Fibroblast of gingiva (primary cell): ENCODE data around the gene ZNF391.
"Not testable (repeated sequence)": the region's sequence is repeated elsewhere in the genome, so short reads cannot be mapped to it uniquely, and the experiment has no call there.

Source experiments
- DNase-seq: peaks from one replicate; pipeline ENCODE4 v3.0.0-alpha.2; 2011; ENCODE audit warnings: low read depth

Gene ZNF391

GRCh38 chr6:27422651-27423332, 34.2 kb downstream of the ZNF391 start:
- no peak for DNase-seq

GRCh38 chr6:27424851-27425250, 36.3 kb downstream of the ZNF391 start:
- DNase-seq: not testable (repeated sequence)

GRCh38 chr6:27426045-27426620, 37.6 kb downstream of the ZNF391 start:
- no peak for DNase-seq

- DNase-seq: no peak
These were observed 39.9 kb downstream of the ZNF391 start for GRCh38 chr6:27428502-27428901.

GRCh38 chr6:27428966-27429365, 40.4 kb downstream of the ZNF391 start:
- no peak for DNase-seq

GRCh38 chr6:27433714-27434113, 45.2 kb downstream of the ZNF391 start:
- no peak for DNase-seq

GRCh38 chr6:27439371-27439770, 50.8 kb downstream of the ZNF391 start:
- no peak for DNase-seq

GRCh38 chr6:27441001-27441400, 52.4 kb downstream of the ZNF391 start:
- DNase-seq: no peak

GRCh38 chr6:27442932-27443331, 54.4 kb downstream of the ZNF391 start:
- no peak for DNase-seq

GRCh38 chr6:27448456-27448855, 59.9 kb downstream of the ZNF391 start:
- DNase-seq: no peak

- DNase-seq: no peak
These were observed 63.3 kb downstream of the ZNF391 start for GRCh38 chr6:27451660-27452390.

- no peak for DNase-seq
These were observed 63.9 kb downstream of the ZNF391 start for GRCh38 chr6:27452496-27452897.
